Neuronal stem cell (in vitro differentiated cells): ENCODE results near the gene STIM1.

Source experiments
- DNase-seq: peaks from one replicate; pipeline ENCODE4 v3.0.0-alpha.2; 2013; ENCODE audit warnings: low spot score
- H2AFZ ChIP-seq: one replicate; pipeline ENCODE4 v1.6.1; 2013; ENCODE audit warnings: mild to moderate bottlenecking, low read length, inconsistent platforms
- H2AK5ac ChIP-seq: 2 replicates; pipeline ENCODE4 v1.6.1; 2013; ENCODE audit warnings: low read depth, mild to moderate bottlenecking, inconsistent platforms, low read length, moderate library complexity, mixed read lengths
- H2BK120ac ChIP-seq: 2 replicates; pipeline ENCODE4 v1.6.1; 2013; ENCODE audit warnings: low read depth, mild to moderate bottlenecking, inconsistent platforms, low read length, moderate library complexity, mixed read lengths
- H2BK12ac ChIP-seq: one replicate; pipeline ENCODE4 v1.6.1; 2013; ENCODE audit warnings: low read length, inconsistent platforms
- H2BK15ac ChIP-seq: 2 replicates; pipeline ENCODE4 v1.6.1; 2013; ENCODE audit warnings: mild to moderate bottlenecking, low read length, inconsistent platforms, mixed read lengths
- H2BK5ac ChIP-seq: one replicate; pipeline ENCODE4 v1.6.1; 2013; ENCODE audit warnings: inconsistent platforms, mild to moderate bottlenecking, low read length, moderate library complexity
- H3K14ac ChIP-seq: one replicate; pipeline ENCODE4 v1.6.1; 2013; ENCODE audit warnings: low read length, inconsistent platforms
- H3K18ac ChIP-seq: 2 replicates; pipeline ENCODE4 v1.6.1; 2013; ENCODE audit warnings: low read length, inconsistent platforms
- H3K23ac ChIP-seq: 2 replicates; pipeline ENCODE4 v1.6.1; 2013; ENCODE audit warnings: low read depth, mild to moderate bottlenecking, mixed read lengths, low read length, inconsistent platforms; ENCODE audit not compliant: poor library complexity
- H3K27ac ChIP-seq: replicated peaks from 3 replicates; pipeline ENCODE4 v1.5.1; 2013; ENCODE audit warnings: low read length, inconsistent platforms
- H3K27me3 ChIP-seq, 3 experiments: 2 replicates each; pipeline ENCODE4 v1.6.1; 2013; ENCODE audit warnings: low read length in 3 of 3, mild to moderate bottlenecking in 2 of 3, inconsistent platforms in 1 of 3, low read depth in 1 of 3, mixed read lengths in 1 of 3, moderate library complexity in 1 of 3; ENCODE audit not compliant: control insufficient read depth in 3 of 3, insufficient read depth in 3 of 3
- H3K36me3 ChIP-seq, 2 donors: replicated peaks in 1 of 2; 2 replicates each; pipeline ENCODE4 v1.6.1; 2013; ENCODE audit warnings: low read length in 2 of 2; ENCODE audit not compliant: control insufficient read depth in 2 of 2, insufficient read depth in 2 of 2
- H3K4ac ChIP-seq: 2 replicates; pipeline ENCODE4 v1.6.1; 2013; ENCODE audit warnings: inconsistent platforms, mild to moderate bottlenecking, low read length, moderate library complexity
- H3K4me1 ChIP-seq, 2 donors: 1 replicate in 1 of 2; 2 replicates in 1 of 2; pipeline ENCODE4 v1.6.1; 2013; ENCODE audit warnings: low read length in 2 of 2, low read depth in 1 of 2; ENCODE audit not compliant: control insufficient read depth in 2 of 2, insufficient read depth in 1 of 2
- H3K4me2 ChIP-seq: one replicate; pipeline ENCODE4 v1.6.1; 2013; ENCODE audit warnings: mild to moderate bottlenecking, low read length, inconsistent platforms; ENCODE audit not compliant: insufficient read depth, poor library complexity, severe bottlenecking
- H3K4me3 ChIP-seq, 2 donors: 2 replicates each; pipeline ENCODE4 v1.5.1; 2013; ENCODE audit warnings: low read length in 2 of 2, mild to moderate bottlenecking in 2 of 2, inconsistent platforms in 1 of 2, moderate library complexity in 1 of 2
- H3K79me1 ChIP-seq: one replicate; pipeline ENCODE4 v1.6.1; 2013; ENCODE audit warnings: low read depth, mild to moderate bottlenecking, inconsistent platforms, low read length, moderate library complexity
- H3K9ac ChIP-seq: one replicate; pipeline ENCODE4 v1.6.1; 2013; ENCODE audit warnings: mild to moderate bottlenecking, low read depth, low read length, inconsistent platforms; ENCODE audit not compliant: poor library complexity
- H3K9me3 ChIP-seq, 2 donors: replicated peaks in 1 of 2; 2 replicates each; pipeline versions ENCODE3 to v1.6.1; 2013; ENCODE audit warnings: low read length in 2 of 2, mild to moderate bottlenecking in 2 of 2, inconsistent platforms in 1 of 2, low read depth in 1 of 2, mixed read lengths in 1 of 2, moderate library complexity in 1 of 2; ENCODE audit not compliant: control insufficient read depth in 2 of 2, insufficient read depth in 1 of 2
- H4K8ac ChIP-seq: one replicate; pipeline ENCODE4 v1.6.1; 2013; ENCODE audit warnings: low read depth, mild to moderate bottlenecking, inconsistent platforms, low read length, moderate library complexity
- H4K91ac ChIP-seq: one replicate; pipeline ENCODE4 v1.6.1; 2013; ENCODE audit warnings: low read length, low read depth, mild to moderate bottlenecking, inconsistent platforms; ENCODE audit not compliant: poor library complexity
- WGBS, 2 donors: extraction: QIAGEN DNeasy Blood & Tissue Kit; methylation state at CpG; one replicate each; pipeline ENCODE4 v1.1.7; 2013; ENCODE audit warnings: missing lambda C conversion rate in 2 of 2, mixed read lengths in 1 of 2; ENCODE audit not compliant: insufficient read length in 2 of 2, insufficient replicate concordance in 1 of 2; ENCODE audit errors: extremely low coverage in 2 of 2; 5-methylcytosine and 5-hydroxymethylcytosine counted together

Gene STIM1

GRCh38 chr11:4064278-4064955 is 209.0 kb downstream of the STIM1 start:
- H3K18ac ChIP-seq = no peak overlapping the region
- no peak overlapping the region for H3K9ac ChIP-seq
- no peak overlapping the region for H2BK120ac ChIP-seq
- no peaks in the 10 kb centered on the region for H3K79me1 ChIP-seq
- no peak overlapping the region for H2AK5ac ChIP-seq
- no peak overlapping the region for H3K27ac ChIP-seq
- no peaks in the 10 kb centered on the region for H3K9me3 ChIP-seq
- H4K91ac ChIP-seq = no peak overlapping the region
- no peak overlapping the region for H3K14ac ChIP-seq
- H2BK5ac ChIP-seq = no peak overlapping the region
- H3K23ac ChIP-seq = no peak overlapping the region
- H4K8ac ChIP-seq = no peak overlapping the region
- WGBS, 2 donors = no CpG with 5 or more reads among the region's 1 CpG
- H3K27me3 ChIP-seq = no peaks in the 10 kb centered on the region
- no peak overlapping the region for H2AFZ ChIP-seq
- H3K36me3 ChIP-seq = peaks cover 0 to 22% of the 10 kb centered on the region in 2 donors
- no peak overlapping the region for H3K4me3 ChIP-seq
- no peak overlapping the region for H2BK12ac ChIP-seq
- no peak overlapping the region for H3K4me2 ChIP-seq
- peaks cover 3 to 9% of the 10 kb centered on the region in 2 donors for H3K4me1 ChIP-seq
- H3K4ac ChIP-seq = no peak overlapping the region
- no peak overlapping the region for H2BK15ac ChIP-seq
- DNase-seq = no peak

GRCh38 chr11:4065086-4065485 is 209.6 kb downstream of the STIM1 start:
- H3K9me3 ChIP-seq = no peaks in the 10 kb centered on the region
- H4K8ac ChIP-seq = no peak overlapping the region
- H2BK120ac ChIP-seq = no peak overlapping the region
- no peak overlapping the region for H4K91ac ChIP-seq
- no peak overlapping the region for H2BK15ac ChIP-seq
- no peak overlapping the region for H2AFZ ChIP-seq
- no peak overlapping the region for H3K23ac ChIP-seq
- no peak overlapping the region for H2BK5ac ChIP-seq
- WGBS, 2 donors = no CpG with 5 or more reads among the region's 1 CpG
- no peaks in the 10 kb centered on the region for H3K79me1 ChIP-seq
- H3K36me3 ChIP-seq = peaks cover 0 to 15% of the 10 kb centered on the region in 2 donors
- no peak overlapping the region for H3K14ac ChIP-seq
- H2BK12ac ChIP-seq = no peak overlapping the region
- no peak for DNase-seq
- no peak overlapping the region for H3K4me2 ChIP-seq
- no peak overlapping the region for H3K4ac ChIP-seq
- no peak overlapping the region for H3K27ac ChIP-seq
- no peak overlapping the region for H3K4me3 ChIP-seq
- H3K18ac ChIP-seq = no peak overlapping the region
- no peak overlapping the region for H3K9ac ChIP-seq
- peaks cover 3 to 9% of the 10 kb centered on the region in 2 donors for H3K4me1 ChIP-seq
- H3K27me3 ChIP-seq = no peaks in the 10 kb centered on the region
- no peak overlapping the region for H2AK5ac ChIP-seq

GRCh38 chr11:4065601-4066377 is 210.3 kb downstream of the STIM1 start:
- no peak overlapping the region for H3K4ac ChIP-seq
- H4K8ac ChIP-seq = no peak overlapping the region
- H3K4me3 ChIP-seq = no peak overlapping the region
- H3K4me1 ChIP-seq = peaks cover 3 to 9% of the 10 kb centered on the region in 2 donors
- no peak overlapping the region for H2AFZ ChIP-seq
- H3K27me3 ChIP-seq = no peaks in the 10 kb centered on the region
- H3K4me2 ChIP-seq = no peak overlapping the region
- H2BK120ac ChIP-seq = no peak overlapping the region
- H2BK12ac ChIP-seq = no peak overlapping the region
- no peak overlapping the region for H2BK5ac ChIP-seq
- no peaks in the 10 kb centered on the region for H3K79me1 ChIP-seq
- no peak for DNase-seq
- H2AK5ac ChIP-seq = no peak overlapping the region
- no peak overlapping the region for H3K9ac ChIP-seq
- H3K27ac ChIP-seq = no peak overlapping the region
- H3K14ac ChIP-seq = no peak overlapping the region
- no peak overlapping the region for H3K18ac ChIP-seq
- H3K9me3 ChIP-seq = no peaks in the 10 kb centered on the region
- no peak overlapping the region for H4K91ac ChIP-seq
- H3K36me3 ChIP-seq = peaks cover 0 to 8% of the 10 kb centered on the region in 2 donors
- WGBS, 2 donors = no CpG with 5 or more reads among the region's 2 CpGs
- no peak overlapping the region for H2BK15ac ChIP-seq
- H3K23ac ChIP-seq = no peak overlapping the region

GRCh38 chr11:4066910-4067309 is 211.4 kb downstream of the STIM1 start:
- no peaks in the 10 kb centered on the region for H3K9me3 ChIP-seq
- no CpG with 5 or more reads among the region's 5 CpGs for WGBS, 2 donors
- no peak for DNase-seq

More at GRCh38 chr11:4066910-4067309, 211.4 kb downstream of the STIM1 start:
- no peak overlapping the region for H3K23ac ChIP-seq
- no peak overlapping the region for H3K18ac ChIP-seq
- H4K8ac ChIP-seq = no peak overlapping the region
- no peak overlapping the region for H2AFZ ChIP-seq
- no peak overlapping the region for H3K9ac ChIP-seq
- H4K91ac ChIP-seq = no peak overlapping the region
- no peak overlapping the region for H3K4ac ChIP-seq
- no peak overlapping the region for H2BK12ac ChIP-seq
- H3K14ac ChIP-seq = no peak overlapping the region
- H3K36me3 ChIP-seq = no peaks in the 10 kb centered on the region
- no peak overlapping the region for H2BK15ac ChIP-seq
- H2BK5ac ChIP-seq = no peak overlapping the region
- no peak overlapping the region for H3K4me3 ChIP-seq
- H3K4me2 ChIP-seq = no peak overlapping the region
- no peak overlapping the region for H3K27ac ChIP-seq
- H2AK5ac ChIP-seq = no peak overlapping the region
- no peaks in the 10 kb centered on the region for H3K79me1 ChIP-seq
- no peak overlapping the region for H2BK120ac ChIP-seq
- no peaks in the 10 kb centered on the region for H3K27me3 ChIP-seq
- peaks cover 3 to 11% of the 10 kb centered on the region in 2 donors for H3K4me1 ChIP-seq
